Caco-2 (cell line): Measurements from ENCODE around the gene CSNK1A1. TPM values are rescaled to one million over a fixed set of nuclear protein-coding genes. Genes with fewer than 3 reads are reported as not detected.
"Not testable (repeated sequence)": the region's sequence is repeated elsewhere in the genome, so short reads cannot be mapped to it uniquely, and the experiment has no call there.

Experiments
- BruUV-seq: library from RNA; stranded (reverse); fragments of 400-500 nt; replicated peaks from 2 replicates; lab custom pipeline; 2021; lab: Mats Ljungman, UMichigan
- CTCF ChIA-PET: fragments of 300-600 bp; sonication (Branson Sonifier 250); formaldehyde crosslinking; loops from one replicate; lab custom pipeline; 2022; ENCODE audit warnings: antibody characterized with exemption; lab: Charles Lee
- POLR2A ChIA-PET: fragments of 300-600 bp; sonication (Branson Sonifier 250); formaldehyde crosslinking; loops from one replicate; lab custom pipeline; 2022; ENCODE audit warnings: antibody characterized with exemption; lab: Charles Lee
- DNase-seq, 2 experiments: peaks; one replicate each; pipeline versions ENCODE4 v3.0.0 to v3.0.0-alpha.2; 2020 to 2022
- H3K27me3 ChIP-seq: replicated peaks from 2 replicates; pipeline ENCODE4 v1.6.0; 2011; ENCODE audit warnings: low read length; ENCODE audit not compliant: control insufficient read depth, insufficient read depth
- H3K36me3 ChIP-seq: 2 replicates; pipeline ENCODE4 v1.5.1; 2011; ENCODE audit warnings: low read length; ENCODE audit not compliant: control insufficient read depth, insufficient read depth
- H3K4me1 ChIP-seq: fragments of 250-450 bp; sonication (Bioruptor Pico); 2 replicates; pipeline ENCODE4 v1.5.1; 2020; ENCODE audit warnings: mild to moderate bottlenecking
- H3K4me3 ChIP-seq: 2 replicates; pipeline ENCODE4 v1.5.1; 2011; ENCODE audit warnings: low read depth, mild to moderate bottlenecking, control low read depth, low read length
- H3K9me3 ChIP-seq: fragments of 250-450 bp; sonication (Bioruptor Pico); 2 replicates; pipeline ENCODE4 v1.5.1; 2020; ENCODE audit warnings: mild to moderate bottlenecking, moderate library complexity
- H3K27ac Mint-ChIP-seq: one replicate; pipeline ENCODE4 v1.8.0; 2022; ENCODE audit warnings: mixed read lengths; ENCODE audit not compliant: unreplicated experiment
- H3K27me3 Mint-ChIP-seq: one replicate; pipeline ENCODE4 v1.8.0; 2022; ENCODE audit warnings: mixed read lengths; ENCODE audit not compliant: insufficient read depth, unreplicated experiment
- H3K36me3 Mint-ChIP-seq: one replicate; pipeline ENCODE4 v1.8.0; 2022; ENCODE audit warnings: mild to moderate bottlenecking, mixed read lengths; ENCODE audit not compliant: insufficient read depth, unreplicated experiment
- H3K4me1 Mint-ChIP-seq: one replicate; pipeline ENCODE4 v1.8.0; 2022; ENCODE audit warnings: low read depth, mixed read lengths; ENCODE audit not compliant: unreplicated experiment
- H3K4me3 Mint-ChIP-seq: one replicate; pipeline ENCODE4 v1.8.0; 2022; ENCODE audit warnings: mild to moderate bottlenecking, moderate library complexity, mixed read lengths; ENCODE audit not compliant: unreplicated experiment
- H3K9me3 Mint-ChIP-seq: one replicate; pipeline ENCODE4 v1.8.0; 2022; ENCODE audit warnings: mixed read lengths; ENCODE audit not compliant: unreplicated experiment
- intact Hi-C: fragments of 100-400 bp; cut with micrococcal nuclease; formaldehyde crosslinking; loops from one replicate; pipeline ENCODE4 v1.10.0; 2022; ENCODE audit not compliant: unreplicated experiment
- total RNA-seq: library from RNA; stranded (reverse); gene quantifications from 2 replicates; pipeline ENCODE4 v1.2.3, GENCODE V29; 2022
- TF ChIP-seq, protein P1 (sequence below), 2 experiments: fragments of 200-600 bp in 1 of 2; IDR thresholded peaks; 1 replicate in 1 of 2; 2 replicates in 1 of 2; pipeline versions ENCODE4 v1.5.1 to v1.8.0; 2011 to 2022; ENCODE audit warnings: antibody characterized with exemption in 1 of 2, control low read depth in 1 of 2, inconsistent platforms in 1 of 2, low read depth in 1 of 2, low read length in 1 of 2, mild to moderate bottlenecking in 1 of 2, moderate library complexity in 1 of 2; ENCODE audit not compliant: insufficient read depth in 1 of 2, severe bottlenecking in 1 of 2, unreplicated experiment in 1 of 2

The CSNK1A1 gene
- total RNA-seq, 1 experiment from 2014 or later, result 264 TPM

DNA sequence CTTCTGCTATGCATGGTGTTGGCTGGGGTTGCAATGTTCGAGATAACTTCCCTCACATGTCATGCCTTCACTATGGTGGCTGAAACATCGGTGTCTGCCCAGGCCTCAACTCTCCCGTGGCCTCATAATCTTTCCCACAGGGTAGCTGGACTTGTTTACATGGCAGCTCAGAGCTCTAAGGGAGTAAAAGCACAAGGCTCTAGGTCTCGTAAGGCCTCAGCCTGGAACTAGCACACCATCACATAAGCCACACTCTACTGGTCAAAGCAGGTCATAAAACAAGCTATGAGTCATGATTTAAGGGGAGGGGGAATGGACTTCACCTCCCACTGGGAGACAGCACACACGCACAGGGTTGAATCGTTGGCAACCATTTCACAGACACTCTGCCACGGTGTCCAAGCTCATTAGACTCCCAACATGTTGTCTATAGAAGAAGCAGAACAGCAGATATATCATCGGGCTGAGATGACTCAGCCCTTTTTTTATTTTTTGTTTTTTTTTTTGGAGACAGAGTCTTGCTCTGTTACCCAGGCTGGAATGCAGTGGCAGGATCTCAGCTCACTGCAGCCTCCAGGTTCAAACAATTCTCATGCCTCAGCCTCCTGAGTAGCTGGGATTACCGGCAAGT, 105.4 kb downstream of the CSNK1A1 start:
- POLR2A ChIA-PET, result interaction anchor here (1.0 kb wide), 1 partner anchor 105 kb away, joined by 3 read pairs; the partner anchor contains the start of gene CSNK1A1
- intact Hi-C loops, result no loop called here
- BruUV-seq, result no TSS peak

DNA sequence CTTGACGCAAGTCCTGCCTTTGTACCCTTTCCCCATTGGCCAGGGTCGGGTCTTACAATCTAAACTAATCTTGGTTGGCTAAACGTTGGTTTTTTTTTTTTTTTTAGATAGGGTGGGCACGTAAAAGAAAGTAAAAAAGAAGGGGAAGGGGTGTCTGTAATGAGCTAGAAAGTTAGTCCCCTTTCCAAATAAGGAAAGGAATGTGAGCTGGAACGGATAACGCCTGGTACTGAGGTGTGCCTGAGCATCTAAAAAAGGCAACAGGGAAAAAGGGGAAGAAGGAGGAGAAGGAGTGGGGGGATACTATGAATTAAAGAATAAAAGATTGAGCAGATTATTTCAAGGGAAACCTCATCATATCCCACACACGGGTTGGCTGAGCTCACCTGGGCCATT, 105.9 kb downstream of the CSNK1A1 start:
- Histone ChIP-seq H3K4me3 (no peak overlapping the region), H3K9me3 (no peaks in the 10 kb centered on the region), H3K4me1 (peaks cover 40% of the 10 kb centered on the region), H3K36me3 (no peaks in the 10 kb centered on the region), H3K27me3 (no peaks in the 10 kb centered on the region)
- Mint-ChIP-seq H3K36me3 (no peaks in the 10 kb centered on the region), H3K9me3 (no peaks in the 10 kb centered on the region), H3K4me3 (no peak overlapping the region), H3K27ac (peak overlapping the region; percentile 63), H3K4me1 (peaks cover 34% of the 10 kb centered on the region), H3K27me3 (no peaks in the 10 kb centered on the region)
- intact Hi-C loops, result no loop called here
- ChIA-PET CTCF (interaction anchor here (0.5 to 1.0 kb wide), 7 partner anchors 36 to 145 kb away, joined by 3 to 4 read pairs (median 3); no protein-coding TSS in a partner anchor), POLR2A (interaction anchor here (1.0 kb wide), 1 partner anchor 106 kb away, joined by 3 read pairs; the partner anchor contains the start of gene CSNK1A1)
- no TSS peak for BruUV-seq
- TF ChIP-seq, protein P1, sequence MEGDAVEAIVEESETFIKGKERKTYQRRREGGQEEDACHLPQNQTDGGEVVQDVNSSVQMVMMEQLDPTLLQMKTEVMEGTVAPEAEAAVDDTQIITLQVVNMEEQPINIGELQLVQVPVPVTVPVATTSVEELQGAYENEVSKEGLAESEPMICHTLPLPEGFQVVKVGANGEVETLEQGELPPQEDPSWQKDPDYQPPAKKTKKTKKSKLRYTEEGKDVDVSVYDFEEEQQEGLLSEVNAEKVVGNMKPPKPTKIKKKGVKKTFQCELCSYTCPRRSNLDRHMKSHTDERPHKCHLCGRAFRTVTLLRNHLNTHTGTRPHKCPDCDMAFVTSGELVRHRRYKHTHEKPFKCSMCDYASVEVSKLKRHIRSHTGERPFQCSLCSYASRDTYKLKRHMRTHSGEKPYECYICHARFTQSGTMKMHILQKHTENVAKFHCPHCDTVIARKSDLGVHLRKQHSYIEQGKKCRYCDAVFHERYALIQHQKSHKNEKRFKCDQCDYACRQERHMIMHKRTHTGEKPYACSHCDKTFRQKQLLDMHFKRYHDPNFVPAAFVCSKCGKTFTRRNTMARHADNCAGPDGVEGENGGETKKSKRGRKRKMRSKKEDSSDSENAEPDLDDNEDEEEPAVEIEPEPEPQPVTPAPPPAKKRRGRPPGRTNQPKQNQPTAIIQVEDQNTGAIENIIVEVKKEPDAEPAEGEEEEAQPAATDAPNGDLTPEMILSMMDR (IDR thresholded peaks at IDR 0.05; ENCODE audit: insufficient read depth in 1 of 2, low read depth in 1 of 2, low read length in 1 of 2, severe bottlenecking in 1 of 2, unreplicated experiment in 1 of 2), result no peak
- DNase-seq, result no peak

More for the DNA sequence above, 105.4 kb downstream of the CSNK1A1 start:
- TF ChIP-seq, protein P1 (IDR thresholded peaks at IDR 0.05; ENCODE audit: insufficient read depth in 1 of 2, low read depth in 1 of 2, low read length in 1 of 2, severe bottlenecking in 1 of 2, unreplicated experiment in 1 of 2), result no peak
- CTCF ChIA-PET, result interaction anchor here (0.6 to 1.0 kb wide), 8 partner anchors 31 to 124 kb away, joined by 3 to 4 read pairs (median 3); no protein-coding TSS in a partner anchor
- DNase-seq, result peak; percentile 57 to 59
- Mint-ChIP-seq H3K36me3 (no peaks in the 10 kb centered on the region), H3K4me1 (peaks cover 38% of the 10 kb centered on the region), H3K27me3 (no peaks in the 10 kb centered on the region), H3K27ac (peak overlapping the region; percentile 63), H3K4me3 (no peak overlapping the region), H3K9me3 (no peaks in the 10 kb centered on the region)
- H3K9me3 ChIP-seq, result no peaks in the 10 kb centered on the region
- no peak overlapping the region for H3K4me3 ChIP-seq
- peaks cover 45% of the 10 kb centered on the region for H3K4me1 ChIP-seq
- no peaks in the 10 kb centered on the region for H3K27me3 ChIP-seq
- no peaks in the 10 kb centered on the region for H3K36me3 ChIP-seq

DNA sequence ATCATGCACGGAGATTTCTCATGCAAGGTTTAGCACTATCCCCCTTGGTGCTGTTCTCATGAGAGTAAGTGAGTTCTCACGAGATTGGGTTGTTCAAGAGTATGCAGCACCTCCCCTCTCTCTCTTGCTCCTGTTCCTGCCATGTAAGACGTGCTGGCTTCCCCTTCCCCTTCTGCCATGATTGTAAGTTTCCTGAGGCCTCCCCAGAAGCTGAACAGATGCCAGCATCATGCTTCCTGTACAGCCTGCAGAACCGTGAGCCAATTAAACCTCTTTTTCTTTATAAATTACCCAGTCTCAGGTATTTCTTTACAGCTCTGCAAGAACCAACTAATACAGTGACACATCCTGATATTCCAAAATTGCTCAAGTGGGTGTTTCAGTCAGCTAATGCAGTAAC, 106.8 kb downstream of the CSNK1A1 start:
- BruUV-seq, H3K36me3 ChIP-seq, H3K36me3 Mint-ChIP-seq, H3K9me3 ChIP-seq, intact Hi-C loops, H3K27me3 Mint-ChIP-seq, DNase-seq, H3K9me3 Mint-ChIP-seq, H3K27me3 ChIP-seq, H3K27ac Mint-ChIP-seq, H3K4me3 Mint-ChIP-seq, H3K4me3 ChIP-seq: not testable (repeated sequence)
- H3K4me1 Mint-ChIP-seq, result peaks cover 33% of the 10 kb centered on the region
- POLR2A ChIA-PET, result interaction anchor here (0.6 kb wide), 1 partner anchor 161 kb away, joined by 6 read pairs; no protein-coding TSS in a partner anchor
- peaks cover 31% of the 10 kb centered on the region for H3K4me1 ChIP-seq
- CTCF ChIA-PET, result interaction anchor here (0.7 kb wide), 2 partner anchors 37 to 181 kb away, joined by 3 to 4 read pairs; no protein-coding TSS in a partner anchor
